ENCODE measurements around the gene SACM1L.

The SACM1L gene

GRCh38 chr3:45666757-45667431 is 22.3 kb upstream of the SACM1L start:
- no peak overlapping the region for H3K4me3 ChIP-seq (replicated peaks; ENCODE audit: low read depth, low read length)
- TF ChIP-seq CTCF (IDR thresholded peaks at IDR 0.05; ENCODE audit: low read length, missing control alignments), result no peak
- peak; percentile 55 for DNase-seq (ENCODE audit: low read depth)

GRCh38 chr3:45667569-45667934 is 21.6 kb upstream of the SACM1L start:
- H3K4me3 ChIP-seq (replicated peaks; ENCODE audit: low read depth, low read length), result no peak overlapping the region
- no peak for DNase-seq (ENCODE audit: low read depth)
- TF ChIP-seq CTCF (IDR thresholded peaks at IDR 0.05; ENCODE audit: low read length, missing control alignments), result no peak

GRCh38 chr3:45670436-45670835 is 18.8 kb upstream of the SACM1L start:
- no peak overlapping the region for H3K4me3 ChIP-seq (replicated peaks; ENCODE audit: low read depth, low read length)
- TF ChIP-seq CTCF (IDR thresholded peaks at IDR 0.05; ENCODE audit: low read length, missing control alignments), result no peak
- no peak for DNase-seq (ENCODE audit: low read depth)

GRCh38 chr3:45670991-45671390 is 18.2 kb upstream of the SACM1L start:
- DNase-seq (ENCODE audit: low read depth), result no peak
- no peak overlapping the region for H3K4me3 ChIP-seq (replicated peaks; ENCODE audit: low read depth, low read length)
- TF ChIP-seq CTCF (IDR thresholded peaks at IDR 0.05; ENCODE audit: low read length, missing control alignments), result no peak

- no peak overlapping the region for H3K4me3 ChIP-seq (replicated peaks; ENCODE audit: low read depth, low read length)
- DNase-seq (ENCODE audit: low read depth), result no peak
- no peak for TF ChIP-seq CTCF (IDR thresholded peaks at IDR 0.05; ENCODE audit: low read length, missing control alignments)
These were observed 15.9 kb upstream of the SACM1L start for GRCh38 chr3:45673273-45673672.

- no peak overlapping the region for H3K4me3 ChIP-seq (replicated peaks; ENCODE audit: low read depth, low read length)
- DNase-seq (ENCODE audit: low read depth), result no peak
- no peak for TF ChIP-seq CTCF (IDR thresholded peaks at IDR 0.05; ENCODE audit: low read length, missing control alignments)
These were observed 12.7 kb upstream of the SACM1L start for GRCh38 chr3:45676325-45677032.

GRCh38 chr3:45677033-45677446 is 12.2 kb upstream of the SACM1L start:
- H3K4me3 ChIP-seq (replicated peaks; ENCODE audit: low read depth, low read length), result no peak overlapping the region

More at GRCh38 chr3:45677033-45677446, 12.2 kb upstream of the SACM1L start:
- TF ChIP-seq CTCF (IDR thresholded peaks at IDR 0.05; ENCODE audit: low read length, missing control alignments), result no peak
- peak; percentile 84 for DNase-seq (ENCODE audit: low read depth)

All from fibroblast of pulmonary artery (primary cell).